Measurements from ENCODE around the gene EGFL6.

GRCh38 chrX:13547671-13548070 is 21.7 kb upstream of the EGFL6 start:
- TF ChIP-seq CTCF (IDR thresholded peaks at IDR 0.05) (no peak), POLR2A (IDR thresholded peaks at IDR 0.05) (no peak)

All from testis (tissue), 2 donors.